Esophagus squamous epithelium (tissue), 5 donors: Measurements from ENCODE around the gene SFMBT1. TPM values are rescaled to one million over a fixed set of nuclear protein-coding genes. Genes with fewer than 3 reads are reported as not detected.

ENCODE experiments used
- DNase-seq: peaks from one replicate; lab custom pipeline; 2025; lab: John Stamatoyannopoulos, UW
- H3K27ac ChIP-seq, 4 donors: fragments of 200-600 bp; sonication (generic); one replicate each; pipeline ENCODE4 v1.5.1; 2016 to 2019; ENCODE audit warnings: mild to moderate bottlenecking in 1 of 4
- H3K27me3 ChIP-seq, 4 donors: fragments of 200-600 bp; sonication (generic); 1 replicate in 3 of 4; 2 replicates in 1 of 4; pipeline versions ENCODE4 v1.5.1 to v1.6.0; 2017 to 2021; ENCODE audit warnings: antibody characterized with exemption in 1 of 4
- H3K36me3 ChIP-seq, 3 donors: fragments of 200-600 bp; sonication (generic); one replicate each; pipeline ENCODE4 v1.5.1; 2016 to 2019
- H3K4me1 ChIP-seq, 3 donors: fragments of 200-600 bp; sonication (generic); one replicate each; pipeline ENCODE4 v1.5.1; 2017 to 2019
- H3K4me3 ChIP-seq, 4 donors: fragments of 200-600 bp; sonication (generic); 1 replicate in 3 of 4; 2 replicates in 1 of 4; pipeline ENCODE4 v1.5.1; 2016 to 2019; ENCODE audit warnings: mild to moderate bottlenecking in 2 of 4, moderate library complexity in 1 of 4
- H3K9me3 ChIP-seq, 3 donors: fragments of 200-600 bp; sonication (generic); one replicate each; pipeline ENCODE4 v1.5.1; 2016 to 2019
- CTCF ChIP-seq, 6 experiments: fragments of 450-650 bp in 4 of 6; fragments of 200-600 bp in 2 of 6; sonication (generic) in 2 of 6; IDR thresholded peaks; one replicate each; pipeline ENCODE4 v1.5.1; 2016 to 2019; ENCODE audit warnings: antibody characterized with exemption in 6 of 6, mild to moderate bottlenecking in 4 of 6, moderate library complexity in 4 of 6
- POLR2A ChIP-seq, 4 donors: fragments of 450-650 bp; IDR thresholded peaks; one replicate each; pipeline ENCODE4 v1.6.1; 2017; ENCODE audit warnings: antibody characterized with exemption in 4 of 4, mild to moderate bottlenecking in 4 of 4, moderate library complexity in 3 of 4
- WGBS, 2 donors: methylation state at CpG; one replicate each; pipeline ENCODE4 v1.1.5; 2018; 5-methylcytosine and 5-hydroxymethylcytosine counted together
- intact Hi-C: fragments of 100-400 bp; cut with DNase I; formaldehyde crosslinking; loops from one replicate; pipeline ENCODE4 v1.15.0; 2022
- total RNA-seq, 4 donors: library from RNA; depleted of rRNA; stranded (reverse); fragments of >200 nt; gene quantifications; one replicate each; pipeline ENCODE4 v1.1.0, GENCODE V29; 2016
- donor health status: DM: yes; HTN: yes; CAD: no.

Gene SFMBT1
- total RNA-seq, 4 donors from 2014 or later, result 6.6 to 26.7 (median 9.4) TPM

GRCh38 chr3:52897130-52898122 lies 148.4 kb downstream of the SFMBT1 start, which contains the start of gene STIMATE:
TSS of gene STIMATE (minus strand) at chr3:52897548. CDS start at chr3:52897450, 98 bp downstream.
- DNase-seq, result no peak
- Histone ChIP-seq H3K4me1 (peaks cover 5 to 55% (median 18%) of the 10 kb centered on the region in 3 donors), H3K4me3 (peak within 1 kb of the TSS; percentile 63 to 91 (median 77)), H3K27me3 (no peaks in the 10 kb centered on the region), H3K27ac (peak within 1 kb of the TSS; percentile 73 to 86 (median 83)), H3K9me3 (no peaks in the 10 kb centered on the region), H3K36me3 (peaks cover 0 to 9% (median 0%) of the 10 kb centered on the region in 3 donors)
- TF ChIP-seq CTCF (IDR thresholded peaks at IDR 0.05) (no peak), POLR2A (IDR thresholded peaks at IDR 0.05) (peak in 2 of 4 donors; percentile 37 to 78)
- intact Hi-C loops, result no loop called here
- 0% methylated on average over 6 to 18 of the region's 85 CpGs for WGBS, 2 donors

GRCh38 chr3:52896613-52897012 lies 149.3 kb downstream of the SFMBT1 start:
- WGBS, 2 donors, result 1 to 6% methylated on average over 9 of the region's 9 CpGs
- intact Hi-C loops, result no loop called here
- no peaks in the 10 kb centered on the region for H3K27me3 ChIP-seq
- peak overlapping the region; percentile 73 to 86 (median 79) for H3K27ac ChIP-seq
- no peak for TF ChIP-seq CTCF (IDR thresholded peaks at IDR 0.05)
- TF ChIP-seq POLR2A (IDR thresholded peaks at IDR 0.05), result no peak
- H3K4me3 ChIP-seq, result peak overlapping the region; percentile 63 to 91 (median 77)
- DNase-seq, result no peak
- peaks cover 13 to 63% (median 23%) of the 10 kb centered on the region in 3 donors for H3K4me1 ChIP-seq
- H3K9me3 ChIP-seq, result no peaks in the 10 kb centered on the region
- H3K36me3 ChIP-seq, result peaks cover 0 to 1% (median 0%) of the 10 kb centered on the region in 3 donors

- H3K27ac ChIP-seq, result peak overlapping the region in 3 of 4 donors; percentile 24 to 86 (median 74)
- peaks cover 17 to 68% (median 27%) of the 10 kb centered on the region in 3 donors for H3K4me1 ChIP-seq
- H3K27me3 ChIP-seq, result no peaks in the 10 kb centered on the region
- no peaks in the 10 kb centered on the region for H3K36me3 ChIP-seq
- H3K9me3 ChIP-seq, result no peaks in the 10 kb centered on the region
- no peak for DNase-seq
- H3K4me3 ChIP-seq, result peak overlapping the region; percentile 63 to 91 (median 77)
- intact Hi-C loops, result no loop called here
- TF ChIP-seq POLR2A (IDR thresholded peaks at IDR 0.05) (no peak), CTCF (IDR thresholded peaks at IDR 0.05) (no peak)
- WGBS, 2 donors, result 20 to 23% methylated on average over 3 of the region's 3 CpGs
Measured at GRCh38 chr3:52896151-52896550, 149.7 kb downstream of the SFMBT1 start.

GRCh38 chr3:52895418-52895817 lies 150.5 kb downstream of the SFMBT1 start:
- DNase-seq, result no peak
- H3K4me1 ChIP-seq, result peaks cover 17 to 75% (median 27%) of the 10 kb centered on the region in 3 donors
- peak overlapping the region in 3 of 4 donors; percentile 20 to 86 (median 51) for H3K27ac ChIP-seq
- no peak for TF ChIP-seq CTCF (IDR thresholded peaks at IDR 0.05)
- no peak for TF ChIP-seq POLR2A (IDR thresholded peaks at IDR 0.05)
- H3K27me3 ChIP-seq, result no peaks in the 10 kb centered on the region
- intact Hi-C loops, result no loop called here
- 44 to 54% methylated on average over 2 to 5 of the region's 5 CpGs for WGBS, 2 donors
- no peaks in the 10 kb centered on the region for H3K9me3 ChIP-seq
- no peak overlapping the region for H3K4me3 ChIP-seq
- no peaks in the 10 kb centered on the region for H3K36me3 ChIP-seq

GRCh38 chr3:52894756-52895155 lies 151.1 kb downstream of the SFMBT1 start:
- no peaks in the 10 kb centered on the region for H3K9me3 ChIP-seq
- TF ChIP-seq POLR2A (IDR thresholded peaks at IDR 0.05) (no peak), CTCF (IDR thresholded peaks at IDR 0.05) (no peak)
- no peaks in the 10 kb centered on the region for H3K36me3 ChIP-seq
- no peaks in the 10 kb centered on the region for H3K27me3 ChIP-seq
- intact Hi-C loops, result no loop called here
- H3K4me3 ChIP-seq, result no peak overlapping the region
- peaks cover 17 to 75% (median 27%) of the 10 kb centered on the region in 3 donors for H3K4me1 ChIP-seq
- 70 to 77% methylated on average over 10 of the region's 10 CpGs for WGBS, 2 donors
- DNase-seq, result no peak
- H3K27ac ChIP-seq, result peak overlapping the region in 3 of 4 donors; percentile 20 to 86 (median 51)
